DND-41 (cell line): Measurements from ENCODE around the gene ABLIM3.

ENCODE experiments used
- EZH2 ChIP-seq: IDR thresholded peaks from 3 replicates; pipeline ENCODE4 v1.6.1; 2012; ENCODE audit warnings: borderline replicate concordance, low read depth, mild to moderate bottlenecking, moderate library complexity, low read length, inconsistent platforms; ENCODE audit not compliant: severe bottlenecking
- TF ChIP-seq, protein P1 (sequence below): IDR thresholded peaks from 2 replicates; pipeline ENCODE4 v1.5.1; 2012; ENCODE audit warnings: borderline replicate concordance, low read length, moderate library complexity, mild to moderate bottlenecking; ENCODE audit not compliant: poor library complexity, severe bottlenecking; ENCODE audit errors: extremely low read depth

DNA sequence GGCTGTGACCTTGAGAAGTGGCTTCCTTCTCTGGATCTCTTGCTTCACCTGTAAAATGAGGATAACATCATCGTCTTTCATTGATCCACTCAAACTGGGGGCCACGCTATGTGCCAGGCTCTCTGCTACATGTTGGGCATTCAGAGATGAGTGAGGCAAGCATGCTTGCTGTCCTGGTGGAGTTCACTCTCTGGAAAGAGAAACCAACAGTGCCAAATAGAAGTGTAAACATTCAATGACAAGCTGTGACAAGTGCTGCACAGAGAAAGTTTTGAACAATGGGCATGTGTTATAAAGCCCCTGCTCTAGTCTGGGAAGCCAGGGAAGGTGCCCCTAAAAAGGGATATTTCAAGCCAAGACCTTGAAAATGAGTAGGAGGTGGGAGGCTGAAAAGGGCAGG, 79.5 kb downstream of the ABLIM3 start:
- TF ChIP-seq, protein P1, sequence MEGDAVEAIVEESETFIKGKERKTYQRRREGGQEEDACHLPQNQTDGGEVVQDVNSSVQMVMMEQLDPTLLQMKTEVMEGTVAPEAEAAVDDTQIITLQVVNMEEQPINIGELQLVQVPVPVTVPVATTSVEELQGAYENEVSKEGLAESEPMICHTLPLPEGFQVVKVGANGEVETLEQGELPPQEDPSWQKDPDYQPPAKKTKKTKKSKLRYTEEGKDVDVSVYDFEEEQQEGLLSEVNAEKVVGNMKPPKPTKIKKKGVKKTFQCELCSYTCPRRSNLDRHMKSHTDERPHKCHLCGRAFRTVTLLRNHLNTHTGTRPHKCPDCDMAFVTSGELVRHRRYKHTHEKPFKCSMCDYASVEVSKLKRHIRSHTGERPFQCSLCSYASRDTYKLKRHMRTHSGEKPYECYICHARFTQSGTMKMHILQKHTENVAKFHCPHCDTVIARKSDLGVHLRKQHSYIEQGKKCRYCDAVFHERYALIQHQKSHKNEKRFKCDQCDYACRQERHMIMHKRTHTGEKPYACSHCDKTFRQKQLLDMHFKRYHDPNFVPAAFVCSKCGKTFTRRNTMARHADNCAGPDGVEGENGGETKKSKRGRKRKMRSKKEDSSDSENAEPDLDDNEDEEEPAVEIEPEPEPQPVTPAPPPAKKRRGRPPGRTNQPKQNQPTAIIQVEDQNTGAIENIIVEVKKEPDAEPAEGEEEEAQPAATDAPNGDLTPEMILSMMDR, result no peak
- no peak for TF ChIP-seq EZH2
